Measurements from ENCODE around the gene NT5C2. TPM values are rescaled to one million over a fixed set of nuclear protein-coding genes. Genes with fewer than 3 reads are reported as not detected.

NT5C2 gene
- total and polyA plus RNA-seq, 2 donors (not counting 1 experiment from before 2014, with no cell fraction given), result 38.6 to 80.8 TPM

DNA sequence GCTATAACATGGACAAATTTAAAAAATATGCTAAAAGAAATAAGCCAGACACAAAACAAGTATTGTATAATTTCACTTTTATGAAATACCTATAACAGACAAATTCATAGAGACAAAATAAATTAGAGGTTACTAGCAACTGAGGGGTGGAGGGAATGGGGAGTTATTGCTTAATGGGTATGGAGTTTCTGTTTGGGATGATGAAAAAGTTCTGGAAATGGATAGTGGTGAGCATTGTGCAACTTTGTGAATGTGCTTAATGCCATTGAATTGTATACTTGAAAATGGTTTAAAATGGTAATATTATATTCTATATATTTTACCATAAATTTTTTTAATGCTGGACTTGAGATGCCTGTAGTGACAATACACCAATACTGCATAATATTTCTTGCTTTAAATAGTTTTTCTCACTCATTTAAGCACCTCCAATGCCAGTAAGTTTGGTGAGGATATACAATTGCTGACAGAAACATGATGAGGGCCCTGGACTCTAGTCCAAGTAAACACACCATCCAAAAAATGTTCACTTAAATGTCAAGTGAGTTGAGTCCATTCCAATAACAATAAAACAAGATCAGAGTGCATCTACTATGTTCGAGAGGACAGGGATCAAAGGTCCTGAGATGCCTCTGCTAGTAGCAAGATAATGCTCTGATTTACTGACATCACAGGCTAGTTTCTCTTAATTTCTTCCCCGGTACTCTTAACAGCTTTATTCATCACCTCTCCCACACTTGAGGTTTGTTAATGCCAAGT, 71.9 kb downstream of the NT5C2 start:
- no peak overlapping the region for H3K27ac Mint-ChIP-seq
- POLR2A ChIA-PET, result no interaction called here
- no peak overlapping the region for H3K4me2 ChIP-seq (replicated peaks; ENCODE audit: low read depth, low read length, poor library complexity, severe bottlenecking)

DNA sequence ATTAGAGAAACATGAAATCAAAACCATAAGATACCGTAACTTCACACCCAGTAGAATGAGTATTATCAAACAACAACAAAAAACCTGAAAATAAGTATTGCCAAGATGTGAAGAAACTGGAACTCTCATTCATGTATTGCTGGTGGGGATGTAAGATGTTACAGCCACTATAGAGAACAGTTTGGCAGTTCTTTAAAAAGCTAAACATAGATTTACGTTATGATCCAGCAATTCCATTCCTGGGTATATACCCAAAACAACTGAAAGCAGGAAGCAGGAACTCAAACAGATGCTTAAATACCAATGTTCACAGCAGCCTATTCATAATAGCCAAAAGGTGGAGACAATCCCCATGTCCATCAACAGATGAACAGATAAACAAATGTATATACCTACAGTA, 72.5 kb downstream of the NT5C2 start:
- H4K20me1 ChIP-seq (ENCODE audit: control insufficient read depth, insufficient read depth, low read length, poor library complexity, severe bottlenecking), result peaks cover 10% of the 10 kb centered on the region
- TF ChIP-seq, protein P1, sequence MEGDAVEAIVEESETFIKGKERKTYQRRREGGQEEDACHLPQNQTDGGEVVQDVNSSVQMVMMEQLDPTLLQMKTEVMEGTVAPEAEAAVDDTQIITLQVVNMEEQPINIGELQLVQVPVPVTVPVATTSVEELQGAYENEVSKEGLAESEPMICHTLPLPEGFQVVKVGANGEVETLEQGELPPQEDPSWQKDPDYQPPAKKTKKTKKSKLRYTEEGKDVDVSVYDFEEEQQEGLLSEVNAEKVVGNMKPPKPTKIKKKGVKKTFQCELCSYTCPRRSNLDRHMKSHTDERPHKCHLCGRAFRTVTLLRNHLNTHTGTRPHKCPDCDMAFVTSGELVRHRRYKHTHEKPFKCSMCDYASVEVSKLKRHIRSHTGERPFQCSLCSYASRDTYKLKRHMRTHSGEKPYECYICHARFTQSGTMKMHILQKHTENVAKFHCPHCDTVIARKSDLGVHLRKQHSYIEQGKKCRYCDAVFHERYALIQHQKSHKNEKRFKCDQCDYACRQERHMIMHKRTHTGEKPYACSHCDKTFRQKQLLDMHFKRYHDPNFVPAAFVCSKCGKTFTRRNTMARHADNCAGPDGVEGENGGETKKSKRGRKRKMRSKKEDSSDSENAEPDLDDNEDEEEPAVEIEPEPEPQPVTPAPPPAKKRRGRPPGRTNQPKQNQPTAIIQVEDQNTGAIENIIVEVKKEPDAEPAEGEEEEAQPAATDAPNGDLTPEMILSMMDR (IDR thresholded peaks at IDR 0.05), result no peak
- no peak for TF ChIP-seq EZH2 (IDR thresholded peaks at IDR 0.05; ENCODE audit: borderline replicate concordance, insufficient read depth, low read depth, low read length, poor library complexity, severe bottlenecking)
- no peaks in the 10 kb centered on the region for H3K4me1 ChIP-seq (ENCODE audit: control insufficient read depth in 2 of 2, insufficient read depth in 2 of 2, low read length in 2 of 2)
- H3K9me3 ChIP-seq (ENCODE audit: control extremely low read depth in 1 of 3, control insufficient read depth in 2 of 3, insufficient read depth in 1 of 3, low read length in 2 of 3), result no peaks in the 10 kb centered on the region
- CTCF ChIA-PET, result no interaction called here
- no peak overlapping the region for H2AFZ ChIP-seq (ENCODE audit: insufficient read depth, low read depth, low read length, poor library complexity, severe bottlenecking)
- intact Hi-C loops (cut with micrococcal nuclease), result no loop called here
- H3K27me3 Mint-ChIP-seq, result no peaks in the 10 kb centered on the region
- no peak overlapping the region for H3K9ac ChIP-seq (ENCODE audit: low read length)
- H3K27me3 ChIP-seq (replicated peaks in 1 of 4; ENCODE audit: control extremely low read depth in 1 of 4, control insufficient read depth in 3 of 4, insufficient read depth in 4 of 4, low read length in 3 of 4), result no peaks in the 10 kb centered on the region
- no peak overlapping the region for H3K4me3 Mint-ChIP-seq
- no peak overlapping the region for H3K27ac Mint-ChIP-seq
- DNase-seq, result no peak
- no peak overlapping the region for H3K4me2 ChIP-seq (replicated peaks; ENCODE audit: low read depth, low read length, poor library complexity, severe bottlenecking)
- no peak for ATAC-seq (ENCODE audit: low read depth)
- peaks cover 31% of the 10 kb centered on the region for H3K79me2 ChIP-seq (ENCODE audit: control insufficient read depth, insufficient read depth, low read length)
- peaks cover 2 to 4% of the 10 kb centered on the region in 2 experiments for H3K36me3 ChIP-seq (replicated peaks in 1 of 2; ENCODE audit: control extremely low read depth in 1 of 2, control insufficient read depth in 1 of 2, extremely low read depth in 1 of 2, insufficient read depth in 2 of 2, low read length in 1 of 2)
- H3K4me3 ChIP-seq (ENCODE audit: control extremely low read depth in 1 of 5, extremely low read depth in 1 of 5, insufficient read depth in 1 of 5, low read depth in 2 of 5, low read length in 4 of 5), result no peak overlapping the region
- POLR2A ChIA-PET, result no interaction called here
- no peak overlapping the region for H3K27ac ChIP-seq (ENCODE audit: low read length in 2 of 2)
- H3K9me3 Mint-ChIP-seq (ENCODE audit: insufficient read depth), result no peaks in the 10 kb centered on the region
- no peaks in the 10 kb centered on the region for H3K4me1 Mint-ChIP-seq
- no CpG with 5 or more reads among the region's 2 CpGs for WGBS (ENCODE audit: insufficient coverage)

More for the DNA sequence above, 71.9 kb downstream of the NT5C2 start:
- DNase-seq (no peak), ATAC-seq (ENCODE audit: low read depth) (no peak)
- Histone ChIP-seq H3K9me3 (ENCODE audit: control extremely low read depth in 1 of 3, control insufficient read depth in 2 of 3, insufficient read depth in 1 of 3, low read length in 2 of 3) (no peaks in the 10 kb centered on the region), H3K36me3 (replicated peaks in 1 of 2; ENCODE audit: control extremely low read depth in 1 of 2, control insufficient read depth in 1 of 2, extremely low read depth in 1 of 2, insufficient read depth in 2 of 2, low read length in 1 of 2) (peaks cover 2 to 5% of the 10 kb centered on the region in 2 experiments), H3K79me2 (ENCODE audit: control insufficient read depth, insufficient read depth, low read length) (peaks cover 31% of the 10 kb centered on the region), H3K9ac (ENCODE audit: low read length) (no peak overlapping the region), H3K27me3 (replicated peaks in 1 of 4; ENCODE audit: control extremely low read depth in 1 of 4, control insufficient read depth in 3 of 4, insufficient read depth in 4 of 4, low read length in 3 of 4) (no peaks in the 10 kb centered on the region), H3K4me1 (ENCODE audit: control insufficient read depth in 2 of 2, insufficient read depth in 2 of 2, low read length in 2 of 2) (no peaks in the 10 kb centered on the region), H3K4me3 (ENCODE audit: control extremely low read depth in 1 of 5, extremely low read depth in 1 of 5, insufficient read depth in 1 of 5, low read depth in 2 of 5, low read length in 4 of 5) (no peak overlapping the region), H2AFZ (ENCODE audit: insufficient read depth, low read depth, low read length, poor library complexity, severe bottlenecking) (no peak overlapping the region), H3K27ac (ENCODE audit: low read length in 2 of 2) (no peak overlapping the region), H4K20me1 (ENCODE audit: control insufficient read depth, insufficient read depth, low read length, poor library complexity, severe bottlenecking) (peaks cover 10% of the 10 kb centered on the region)
- CTCF ChIA-PET, result interaction anchor here (1.7 kb wide), 1 partner anchor 123 kb away, joined by 8 read pairs; no protein-coding TSS in a partner anchor
- intact Hi-C loops (cut with micrococcal nuclease), result no loop called here
- WGBS (ENCODE audit: insufficient coverage), result 100% methylated on average over 1 of the region's 2 CpGs
- Mint-ChIP-seq H3K4me3 (no peak overlapping the region), H3K4me1 (peaks cover 6% of the 10 kb centered on the region), H3K9me3 (ENCODE audit: insufficient read depth) (no peaks in the 10 kb centered on the region), H3K27me3 (no peaks in the 10 kb centered on the region)
- TF ChIP-seq, protein P1 (IDR thresholded peaks at IDR 0.05), result no peak
- TF ChIP-seq EZH2 (IDR thresholded peaks at IDR 0.05; ENCODE audit: borderline replicate concordance, insufficient read depth, low read depth, low read length, poor library complexity, severe bottlenecking), result no peak

All from B cell (primary cell).